ENCODE data around the gene HELZ.

The HELZ gene

DNA sequence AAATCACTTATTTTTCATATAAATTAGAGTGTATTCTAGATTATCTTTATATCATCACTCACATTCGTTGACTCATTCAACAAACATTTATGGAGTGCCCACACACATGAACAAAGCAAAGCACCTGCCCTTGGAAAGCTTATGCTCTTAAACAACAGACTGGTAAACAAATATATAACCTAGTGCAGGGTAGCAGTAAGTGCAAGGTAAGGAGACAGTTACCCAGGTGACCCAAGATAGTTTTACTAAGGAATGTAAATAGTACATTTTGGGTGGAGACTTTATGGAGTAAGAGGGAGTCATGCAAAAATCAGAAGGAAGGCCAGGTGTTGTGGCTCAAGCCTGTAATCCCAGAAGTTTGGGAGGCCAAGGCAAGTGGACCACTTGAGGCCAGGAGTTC is 40.4 kb upstream of the HELZ start:
- no peaks in the 10 kb centered on the region for H3K27me3 ChIP-seq
- TF ChIP-seq, protein P1, sequence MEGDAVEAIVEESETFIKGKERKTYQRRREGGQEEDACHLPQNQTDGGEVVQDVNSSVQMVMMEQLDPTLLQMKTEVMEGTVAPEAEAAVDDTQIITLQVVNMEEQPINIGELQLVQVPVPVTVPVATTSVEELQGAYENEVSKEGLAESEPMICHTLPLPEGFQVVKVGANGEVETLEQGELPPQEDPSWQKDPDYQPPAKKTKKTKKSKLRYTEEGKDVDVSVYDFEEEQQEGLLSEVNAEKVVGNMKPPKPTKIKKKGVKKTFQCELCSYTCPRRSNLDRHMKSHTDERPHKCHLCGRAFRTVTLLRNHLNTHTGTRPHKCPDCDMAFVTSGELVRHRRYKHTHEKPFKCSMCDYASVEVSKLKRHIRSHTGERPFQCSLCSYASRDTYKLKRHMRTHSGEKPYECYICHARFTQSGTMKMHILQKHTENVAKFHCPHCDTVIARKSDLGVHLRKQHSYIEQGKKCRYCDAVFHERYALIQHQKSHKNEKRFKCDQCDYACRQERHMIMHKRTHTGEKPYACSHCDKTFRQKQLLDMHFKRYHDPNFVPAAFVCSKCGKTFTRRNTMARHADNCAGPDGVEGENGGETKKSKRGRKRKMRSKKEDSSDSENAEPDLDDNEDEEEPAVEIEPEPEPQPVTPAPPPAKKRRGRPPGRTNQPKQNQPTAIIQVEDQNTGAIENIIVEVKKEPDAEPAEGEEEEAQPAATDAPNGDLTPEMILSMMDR (IDR thresholded peaks at IDR 0.05), result no peak
- H3K4me1 ChIP-seq, result peaks cover 0 to 12% (median 9%) of the 10 kb centered on the region in 4 donors
- no peak for DNase-seq
- no peaks in the 10 kb centered on the region for H3K36me3 ChIP-seq
- intact Hi-C loops (cut with DNase I; ENCODE audit: low total_unique reads), result no loop called here
- H3K9me3 ChIP-seq, result no peaks in the 10 kb centered on the region
- H3K4me3 ChIP-seq, result no peak overlapping the region
- H3K27ac ChIP-seq, result no peak overlapping the region

DNA sequence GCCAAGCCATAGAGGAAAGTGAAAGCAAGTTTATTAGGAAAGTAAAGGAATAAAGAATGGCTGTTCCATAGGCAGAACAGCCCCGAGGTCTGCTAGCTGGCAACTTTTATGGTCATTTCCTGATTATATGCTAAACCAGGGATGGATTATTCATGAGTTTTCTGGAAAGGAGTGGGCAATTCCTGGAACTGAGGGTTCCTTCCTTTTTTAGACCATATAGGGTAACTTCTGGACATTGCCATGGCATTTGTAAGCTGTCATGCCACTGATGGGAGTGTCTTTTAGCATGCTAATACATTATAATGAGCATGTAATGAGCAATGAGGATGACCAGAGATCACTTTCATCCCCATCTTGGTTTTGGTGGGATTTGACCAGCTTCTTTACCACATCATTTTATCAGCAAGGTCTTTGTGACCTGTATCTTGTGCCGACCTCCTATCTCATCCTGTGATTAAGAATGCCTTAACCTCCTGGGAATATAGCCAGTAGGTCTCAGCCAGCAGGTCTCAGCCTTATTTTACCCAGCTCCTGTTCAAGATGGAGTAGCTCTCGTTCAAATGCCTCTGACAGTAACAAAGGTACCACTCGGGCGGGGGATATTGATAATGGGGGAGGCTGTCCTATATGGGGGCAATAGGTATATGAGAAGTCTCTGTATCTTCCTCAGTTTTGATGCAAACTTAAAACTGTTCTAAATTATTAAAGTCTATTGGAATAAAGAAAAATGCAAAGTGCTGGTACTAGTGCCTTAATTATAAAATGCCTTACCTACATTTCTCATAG is 38.9 kb upstream of the HELZ start:
- Histone ChIP-seq H3K27me3 (no peaks in the 10 kb centered on the region), H3K9me3 (no peaks in the 10 kb centered on the region), H3K4me3 (no peak overlapping the region), H3K4me1 (no peaks in the 10 kb centered on the region), H3K27ac (no peak overlapping the region), H3K36me3 (no peaks in the 10 kb centered on the region)
- TF ChIP-seq, protein P1 (IDR thresholded peaks at IDR 0.05), result no peak
- intact Hi-C loops (cut with DNase I; ENCODE audit: low total_unique reads), result no loop called here
- DNase-seq, result no peak

DNA sequence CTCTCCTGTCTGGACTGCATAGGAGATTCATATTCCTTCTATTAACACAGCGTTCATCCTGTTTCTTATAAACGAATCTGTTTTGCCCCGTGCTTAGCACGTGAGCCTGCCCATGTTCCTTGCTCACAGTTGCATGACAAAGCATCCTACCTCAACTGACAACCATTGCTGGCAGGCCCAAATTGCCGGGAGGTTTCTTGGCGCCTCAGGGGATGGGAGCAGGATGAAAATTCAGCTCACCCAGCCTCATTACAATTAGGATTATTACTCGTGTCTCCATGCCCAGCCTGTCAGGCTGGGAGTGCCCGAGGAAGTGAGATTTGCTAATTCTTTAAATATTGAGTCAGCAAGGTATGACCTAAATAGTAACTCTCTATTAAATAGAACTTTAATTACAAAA is 36.7 kb upstream of the HELZ start:
- Histone ChIP-seq H3K36me3 (no peaks in the 10 kb centered on the region), H3K9me3 (no peaks in the 10 kb centered on the region), H3K27me3 (no peaks in the 10 kb centered on the region), H3K4me1 (no peaks in the 10 kb centered on the region), H3K27ac (no peak overlapping the region), H3K4me3 (no peak overlapping the region)
- no peak for DNase-seq
- TF ChIP-seq, protein P1 (IDR thresholded peaks at IDR 0.05), result no peak
- intact Hi-C loops (cut with DNase I; ENCODE audit: low total_unique reads), result no loop called here

DNA sequence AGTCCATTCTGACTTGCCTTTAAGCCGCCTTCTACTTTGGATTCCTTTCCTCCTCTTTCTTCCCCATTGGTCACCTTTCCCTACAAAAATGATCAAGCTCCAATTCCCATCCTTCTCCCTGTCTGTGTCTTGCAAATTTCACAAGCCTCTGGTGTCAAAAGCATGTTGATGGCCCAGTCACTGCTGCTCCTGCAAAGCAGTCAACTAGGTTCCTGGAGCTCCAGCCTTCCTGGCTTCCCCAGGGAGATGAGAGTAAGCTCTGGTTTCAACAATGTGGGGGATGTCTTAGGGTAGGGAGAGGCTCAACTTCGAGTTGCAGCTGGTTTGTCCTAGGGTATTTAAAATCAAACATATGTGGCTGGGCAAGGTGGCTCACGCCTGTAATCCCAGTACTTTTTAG is 36.1 kb upstream of the HELZ start:
- H3K9me3 ChIP-seq, result no peaks in the 10 kb centered on the region
- H3K4me1 ChIP-seq, result no peaks in the 10 kb centered on the region
- TF ChIP-seq, protein P1 (IDR thresholded peaks at IDR 0.05), result no peak
- intact Hi-C loops (cut with DNase I; ENCODE audit: low total_unique reads), result no loop called here
- no peak for DNase-seq
- no peaks in the 10 kb centered on the region for H3K36me3 ChIP-seq
- H3K27ac ChIP-seq, result no peak overlapping the region
- H3K4me3 ChIP-seq, result no peak overlapping the region
- no peaks in the 10 kb centered on the region for H3K27me3 ChIP-seq

DNA sequence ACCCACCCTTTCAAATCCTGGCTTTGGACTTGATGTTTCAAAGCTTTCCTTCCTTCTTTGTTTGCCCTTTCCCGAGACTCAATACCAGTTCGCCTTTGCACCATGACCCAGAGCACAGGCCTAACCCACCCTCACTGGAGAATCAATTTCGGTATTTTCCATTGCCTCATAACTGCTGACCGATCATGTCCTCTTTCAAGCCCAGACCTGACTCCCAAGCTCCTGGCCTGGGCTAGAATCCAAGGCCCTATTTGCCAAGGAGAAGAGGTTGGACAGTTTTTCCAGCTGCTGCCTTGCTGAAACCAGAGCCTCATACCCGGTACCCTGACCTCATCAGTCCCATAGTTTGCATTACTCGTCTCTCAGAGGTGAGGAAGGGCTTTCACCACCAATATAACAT is 35.3 kb upstream of the HELZ start:
- intact Hi-C loops (cut with DNase I; ENCODE audit: low total_unique reads), result no loop called here
- Histone ChIP-seq H3K36me3 (no peaks in the 10 kb centered on the region), H3K4me3 (no peak overlapping the region), H3K4me1 (no peaks in the 10 kb centered on the region), H3K27ac (no peak overlapping the region), H3K9me3 (no peaks in the 10 kb centered on the region), H3K27me3 (no peaks in the 10 kb centered on the region)
- TF ChIP-seq, protein P1 (IDR thresholded peaks at IDR 0.05), result no peak
- no peak for DNase-seq
